ENCODE results near the gene KIF1A. TPM values are rescaled to one million over a fixed set of nuclear protein-coding genes. Genes with fewer than 3 reads are reported as not detected.

The KIF1A gene
- total and polyA plus RNA-seq, 2 of the 13 experiments (the other 11 are each of a cell fraction or from before 2014, with no cell fraction given): 0.01 TPM; not detected in 1

- peaks cover 21 to 94% of the 10 kb centered on the region in 2 experiments; a peak in 4 of 5 replicates for H3K27me3 ChIP-seq (ENCODE audit: control insufficient read depth in 1 of 2, insufficient read depth in 2 of 2, low read length in 2 of 2)
- whole genome bisulfite sequencing (ENCODE audit: low lambda C conversion rate): 0% methylated on average over 7 of the region's 7 CpGs
- CTCF ChIA-PET (ENCODE audit: low intra/inter-chr PET ratio, low total read pairs): no interaction called here
- H3K9ac ChIP-seq (ENCODE audit: insufficient read depth, low read depth, low read length): no peak overlapping the region
- in situ Hi-C loops (cut with HindIII; ENCODE audit: extremely low pct_ligation_motif_present, low pct_unique_long_range_greater_than_20kb) (no loop called here), intact Hi-C loops (cut with micrococcal nuclease; ENCODE audit: unreplicated experiment) (no loop called here)
- TF ChIP-seq ZNF235 (CRISPR knock-in tag; IDR thresholded peaks at IDR 0.05; ENCODE audit: borderline replicate concordance) (no peak), TEAD2 (CRISPR knock-in tag; IDR thresholded peaks at IDR 0.05) (no peak), NR0B2 (CRISPR knock-in tag; IDR thresholded peaks at IDR 0.05) (no peak), NR2F6 (IDR thresholded peaks at IDR 0.05) (no peak), NR2F6 (CRISPR knock-in tag; IDR thresholded peaks at IDR 0.05) (no peak), ZFP36 (IDR thresholded peaks at IDR 0.05; ENCODE audit: borderline replicate concordance, low read depth, low read length, partially characterized antibody) (no peak), HMGXB3 (CRISPR knock-in tag; IDR thresholded peaks at IDR 0.05; ENCODE audit: borderline replicate concordance) (no peak), SMC3 (IDR thresholded peaks at IDR 0.05; ENCODE audit: low read length) (no peak), TBX2 (CRISPR knock-in tag; IDR thresholded peaks at IDR 0.05; ENCODE audit: borderline replicate concordance) (no peak), POLR2AphosphoS5 (IDR thresholded peaks at IDR 0.05; ENCODE audit: low read depth, low read length) (no peak), MATR3 (CRISPR knock-in tag; IDR thresholded peaks at IDR 0.05) (no peak)
- POLR2A ChIA-PET: no interaction called here
- no peaks in the 10 kb centered on the region for H3K79me2 ChIP-seq (ENCODE audit: insufficient read depth, low read length)
- no peak overlapping the region for H3K27ac ChIP-seq (ENCODE audit: extremely low read length, insufficient read depth, low read length)
- H3K4me1 ChIP-seq (ENCODE audit: insufficient read depth, low read length): no peaks in the 10 kb centered on the region
- FAIRE-seq: no peak
- H4K20me1 ChIP-seq (ENCODE audit: insufficient read depth, low read length): no peaks in the 10 kb centered on the region
- H2AFZ ChIP-seq (ENCODE audit: low read length): no peak overlapping the region
- H3K4me3 ChIP-seq (replicated peaks in 1 of 3; ENCODE audit: insufficient read depth in 1 of 3, low read depth in 2 of 3, low read length in 3 of 3): no peak overlapping the region
- no peak for ATAC-seq
- H3K4me2 ChIP-seq (ENCODE audit: low read depth, low read length): no peak overlapping the region
- no peaks in the 10 kb centered on the region for H3K9me3 ChIP-seq (ENCODE audit: low read length)
- BruUV-seq (replicated peaks): no TSS peak
- no peak for DNase-seq (ENCODE audit: low spot score)
- no peaks in the 10 kb centered on the region for H3K36me3 ChIP-seq (replicated peaks in 1 of 2; ENCODE audit: control insufficient read depth in 1 of 2, insufficient read depth in 2 of 2, low read length in 2 of 2)
These were observed 51.8 kb downstream of the KIF1A start for GRCh38 chr2:240768216-240768615.
